PC-3 (cell line): ENCODE data around the gene CDK14.

Experiments used
- CTCF ChIP-seq: fragments of 300-600 bp; sonication (generic); conservative IDR thresholded peaks from 2 replicates; pipeline ENCODE4 v1.5.1; 2017; ENCODE audit warnings: antibody characterized with exemption, low read depth, mild to moderate bottlenecking, low read length
- EZH2 ChIP-seq: fragments of 300-600 bp; sonication (generic); IDR thresholded peaks from one replicate; pipeline ENCODE4 v1.6.1; 2017; ENCODE audit warnings: antibody characterized with exemption, mild to moderate bottlenecking, low read length; ENCODE audit not compliant: unreplicated experiment

- no peak for TF ChIP-seq CTCF
- TF ChIP-seq EZH2, result no peak
Measured at GRCh38 chr7:91039033-91039432, 442.9 kb downstream of the CDK14 start.
